ENCODE measurements around the gene SERGEF. TPM values are rescaled to one million over a fixed set of nuclear protein-coding genes. Genes with fewer than 3 reads are reported as not detected.

SERGEF gene
- polyA plus RNA-seq, 1 of the 3 experiments (the other 2 are of a cell fraction): 23.1 TPM

DNA sequence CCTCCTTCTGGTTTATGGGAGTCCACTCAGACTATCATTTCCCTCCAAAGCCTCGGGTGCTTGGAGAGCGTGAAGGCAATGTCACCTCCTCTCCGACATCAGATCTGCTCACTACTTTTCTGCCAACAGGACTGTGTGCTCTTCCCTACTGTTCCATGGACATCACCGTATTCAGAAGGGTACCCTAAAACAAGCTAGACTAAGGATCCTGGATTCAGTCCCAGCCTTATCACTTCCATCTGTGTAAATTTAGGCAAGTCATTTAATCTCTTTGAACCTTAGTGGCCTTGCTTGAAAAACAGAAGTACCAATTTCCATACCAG, 200.0 kb downstream of the SERGEF start:
- H3K4me1 ChIP-seq (ENCODE audit: control insufficient read depth in 1 of 2, insufficient read depth in 2 of 2, low read depth in 1 of 2, low read length in 1 of 2): peaks cover 18 to 47% of the 10 kb centered on the region in 2 experiments
- 88% methylated on average over 4 of the region's 4 CpGs for WGBS (ENCODE audit: low lambda C conversion rate)
- DNase-seq: no peak
- no peaks in the 10 kb centered on the region for H3K27me3 ChIP-seq (ENCODE audit: insufficient read depth)
- no peaks in the 10 kb centered on the region for H3K36me3 ChIP-seq (replicated peaks in 1 of 2; ENCODE audit: control insufficient read depth in 1 of 2, insufficient read depth in 2 of 2, low read length in 1 of 2)
- H3K9me2 ChIP-seq: no peaks in the 10 kb centered on the region
- H3K79me2 ChIP-seq (ENCODE audit: insufficient read depth): no peaks in the 10 kb centered on the region
- H2AFZ ChIP-seq (ENCODE audit: low read depth): no peak overlapping the region
- H3F3A ChIP-seq (replicated peaks; ENCODE audit: insufficient read depth): no peaks in the 10 kb centered on the region
- H3K9me3 ChIP-seq: no peaks in the 10 kb centered on the region
- TF ChIP-seq SMC3 (IDR thresholded peaks at IDR 0.05; ENCODE audit: low read depth, low read length): no peak
- TF ChIP-seq GATA2 (CRISPR knock-in tag; IDR thresholded peaks at IDR 0.05): peak; percentile 10; the same call in 1 of the 2 replicates
- no peak for TF ChIP-seq TCF12 (IDR thresholded peaks at IDR 0.05)
- TF ChIP-seq RXRA (IDR thresholded peaks at IDR 0.05; ENCODE audit: borderline replicate concordance, low read depth): no peak
- TF ChIP-seq YY1 (IDR thresholded peaks at IDR 0.05; ENCODE audit: low read depth): no peak
- no peak for TF ChIP-seq RCOR1 (IDR thresholded peaks at IDR 0.05; ENCODE audit: low read length)
- no peak for TF ChIP-seq RFX5 (IDR thresholded peaks at IDR 0.05; ENCODE audit: low read length)
- ChIA-PET POLR2A (no interaction called here), CTCF (interaction anchor here (1.0 to 4.0 kb wide), 9 partner anchors 10 to 214 kb away, joined by 3 to 35 read pairs (median 3); no protein-coding TSS in a partner anchor)
- no peak overlapping the region for H3K4me3 ChIP-seq (ENCODE audit: low read depth in 2 of 2, low read length in 1 of 2)
- no peak overlapping the region for H3K4me2 ChIP-seq
- no peaks in the 10 kb centered on the region for H4K20me1 ChIP-seq (ENCODE audit: insufficient read depth)
- peak overlapping the region in 1 of 2 experiments; percentile 65; a peak in 2 of 4 replicates for H3K27ac ChIP-seq (ENCODE audit: low read depth in 2 of 2, low read length in 1 of 2)
- no peak overlapping the region for H3K9ac ChIP-seq

DNA sequence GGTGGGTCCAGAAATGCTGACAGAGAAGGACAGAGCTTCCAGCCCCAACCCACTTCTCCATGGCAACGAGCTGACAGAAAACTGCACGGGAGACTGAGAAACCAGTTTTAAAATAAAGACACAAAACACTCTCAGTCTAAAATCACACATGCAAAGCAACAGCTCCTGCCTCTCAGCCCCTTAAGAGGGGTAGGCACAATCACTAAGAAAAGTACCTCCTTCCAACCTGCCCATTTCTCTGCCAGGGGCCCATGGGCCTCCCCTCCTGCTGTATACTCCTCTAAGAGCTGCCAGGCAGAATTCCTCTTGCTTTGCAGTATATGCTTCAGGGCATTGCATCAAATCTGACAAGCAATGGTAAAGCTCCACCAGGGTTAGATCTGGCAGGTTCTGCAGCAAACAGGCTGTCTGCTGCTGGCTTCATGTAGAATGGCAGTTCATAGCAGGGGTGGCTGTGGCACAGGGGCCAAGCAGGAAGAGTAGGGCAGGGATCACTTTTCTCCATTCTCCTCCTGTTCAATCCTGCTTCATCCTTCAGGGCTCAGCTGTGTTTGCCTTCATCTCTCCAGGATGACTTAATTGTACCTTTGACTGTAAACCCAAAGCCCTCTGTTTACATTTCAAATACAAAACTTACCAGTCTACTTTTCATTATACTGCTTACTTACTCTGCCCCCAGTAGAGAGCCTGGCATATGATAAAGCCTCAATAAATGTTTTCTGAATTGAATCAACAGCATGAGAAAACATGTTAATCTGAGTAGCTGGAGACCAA, 200.6 kb downstream of the SERGEF start:
- H3K4me3 ChIP-seq (ENCODE audit: low read depth in 2 of 2, low read length in 1 of 2): no peak overlapping the region
- peaks cover 18 to 47% of the 10 kb centered on the region in 2 experiments for H3K4me1 ChIP-seq (ENCODE audit: control insufficient read depth in 1 of 2, insufficient read depth in 2 of 2, low read depth in 1 of 2, low read length in 1 of 2)
- no peaks in the 10 kb centered on the region for H3K79me2 ChIP-seq (ENCODE audit: insufficient read depth)
- H3F3A ChIP-seq (replicated peaks; ENCODE audit: insufficient read depth): no peaks in the 10 kb centered on the region
- H3K36me3 ChIP-seq (replicated peaks in 1 of 2; ENCODE audit: control insufficient read depth in 1 of 2, insufficient read depth in 2 of 2, low read length in 1 of 2): no peaks in the 10 kb centered on the region
- H3K27ac ChIP-seq (ENCODE audit: low read depth in 2 of 2, low read length in 1 of 2): peak overlapping the region in 1 of 2 experiments; percentile 65; a peak in 2 of 4 replicates
- 0 out of 2 replicates have a peak, but pooled peaks have one; percentile 2 for TF ChIP-seq RAD21 (IDR thresholded peaks at IDR 0.05; ENCODE audit: low read length)
- TF ChIP-seq GATA2 (CRISPR knock-in tag; IDR thresholded peaks at IDR 0.05): no peak
- peak; percentile 53 for DNase-seq
- POLR2A ChIA-PET: interaction anchor here (0.6 kb wide), 1 partner anchor 509 kb away, joined by 3 read pairs; the partner anchor contains the start of gene HPS5
- no peak overlapping the region for H2AFZ ChIP-seq (ENCODE audit: low read depth)
- no peaks in the 10 kb centered on the region for H3K27me3 ChIP-seq (ENCODE audit: insufficient read depth)
- H3K4me2 ChIP-seq: no peak overlapping the region
- H3K9ac ChIP-seq: no peak overlapping the region
- H3K9me3 ChIP-seq: no peaks in the 10 kb centered on the region
- H3K9me2 ChIP-seq: no peaks in the 10 kb centered on the region
- H4K20me1 ChIP-seq (ENCODE audit: insufficient read depth): no peaks in the 10 kb centered on the region
- CTCF ChIA-PET: interaction anchor here (1.0 to 4.0 kb wide), 6 partner anchors 10 to 166 kb away, joined by 3 to 35 read pairs (median 4); no protein-coding TSS in a partner anchor
- 56% methylated on average over 2 of the region's 2 CpGs for WGBS (ENCODE audit: low lambda C conversion rate)

DNA sequence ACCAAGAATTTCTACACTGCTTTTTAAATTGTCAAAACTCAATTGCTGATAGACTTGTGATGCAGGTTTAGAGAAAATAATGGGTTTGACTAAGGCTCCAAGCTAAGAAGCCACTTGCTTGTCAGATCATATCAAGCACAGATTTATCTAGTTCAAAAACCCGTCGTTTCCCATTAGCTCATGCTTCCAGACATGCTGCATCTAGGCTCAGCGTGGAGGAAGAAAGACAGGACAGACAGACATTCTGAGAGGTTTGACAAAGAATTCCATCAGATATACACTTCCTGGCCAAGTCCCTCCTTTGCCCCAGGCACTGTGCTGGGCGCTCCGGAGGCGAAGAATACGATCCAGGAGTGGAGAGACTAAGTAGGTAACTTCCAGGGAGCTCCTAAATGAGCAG, 201.5 kb downstream of the SERGEF start:
- H3K4me3 ChIP-seq (ENCODE audit: low read depth in 2 of 2, low read length in 1 of 2): no peak overlapping the region
- 81% methylated on average over 7 of the region's 7 CpGs for WGBS (ENCODE audit: low lambda C conversion rate)
- TF ChIP-seq JUND (IDR thresholded peaks at IDR 0.05): no peak
- TF ChIP-seq, protein P1, sequence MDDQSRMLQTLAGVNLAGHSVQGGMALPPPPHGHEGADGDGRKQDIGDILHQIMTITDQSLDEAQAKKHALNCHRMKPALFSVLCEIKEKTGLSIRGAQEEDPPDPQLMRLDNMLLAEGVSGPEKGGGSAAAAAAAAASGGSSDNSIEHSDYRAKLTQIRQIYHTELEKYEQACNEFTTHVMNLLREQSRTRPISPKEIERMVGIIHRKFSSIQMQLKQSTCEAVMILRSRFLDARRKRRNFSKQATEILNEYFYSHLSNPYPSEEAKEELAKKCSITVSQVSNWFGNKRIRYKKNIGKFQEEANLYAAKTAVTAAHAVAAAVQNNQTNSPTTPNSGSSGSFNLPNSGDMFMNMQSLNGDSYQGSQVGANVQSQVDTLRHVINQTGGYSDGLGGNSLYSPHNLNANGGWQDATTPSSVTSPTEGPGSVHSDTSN (IDR thresholded peaks at IDR 0.05): 0 out of 2 replicates have a peak, but pooled peaks have one; percentile 16
- TF ChIP-seq FOXM1 (IDR thresholded peaks at IDR 0.05; ENCODE audit: low read depth): 0 out of 2 replicates have a peak, but pooled peaks have one; percentile 29
- TF ChIP-seq, protein P2, sequence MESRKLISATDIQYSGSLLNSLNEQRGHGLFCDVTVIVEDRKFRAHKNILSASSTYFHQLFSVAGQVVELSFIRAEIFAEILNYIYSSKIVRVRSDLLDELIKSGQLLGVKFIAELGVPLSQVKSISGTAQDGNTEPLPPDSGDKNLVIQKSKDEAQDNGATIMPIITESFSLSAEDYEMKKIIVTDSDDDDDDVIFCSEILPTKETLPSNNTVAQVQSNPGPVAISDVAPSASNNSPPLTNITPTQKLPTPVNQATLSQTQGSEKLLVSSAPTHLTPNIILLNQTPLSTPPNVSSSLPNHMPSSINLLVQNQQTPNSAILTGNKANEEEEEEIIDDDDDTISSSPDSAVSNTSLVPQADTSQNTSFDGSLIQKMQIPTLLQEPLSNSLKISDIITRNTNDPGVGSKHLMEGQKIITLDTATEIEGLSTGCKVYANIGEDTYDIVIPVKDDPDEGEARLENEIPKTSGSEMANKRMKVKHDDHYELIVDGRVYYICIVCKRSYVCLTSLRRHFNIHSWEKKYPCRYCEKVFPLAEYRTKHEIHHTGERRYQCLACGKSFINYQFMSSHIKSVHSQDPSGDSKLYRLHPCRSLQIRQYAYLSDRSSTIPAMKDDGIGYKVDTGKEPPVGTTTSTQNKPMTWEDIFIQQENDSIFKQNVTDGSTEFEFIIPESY (IDR thresholded peaks at IDR 0.05; ENCODE audit: borderline replicate concordance, low read depth): no peak
- no peak for DNase-seq
- no peaks in the 10 kb centered on the region for H3K79me2 ChIP-seq (ENCODE audit: insufficient read depth)
- POLR2A ChIA-PET: interaction anchor here (0.6 kb wide), 1 partner anchor 510 kb away, joined by 3 read pairs; the partner anchor contains the start of gene HPS5
- H4K20me1 ChIP-seq (ENCODE audit: insufficient read depth): no peaks in the 10 kb centered on the region
- CTCF ChIA-PET: interaction anchor here (0.7 to 4.0 kb wide), 5 partner anchors 8 to 169 kb away, joined by 3 to 35 read pairs (median 3); no protein-coding TSS in a partner anchor
- H3K9me3 ChIP-seq: no peaks in the 10 kb centered on the region
- H3K9ac ChIP-seq: no peak overlapping the region
- peak overlapping the region in 1 of 2 experiments; percentile 65; a peak in 2 of 4 replicates for H3K27ac ChIP-seq (ENCODE audit: low read depth in 2 of 2, low read length in 1 of 2)
- no peaks in the 10 kb centered on the region for H3K9me2 ChIP-seq
- no peaks in the 10 kb centered on the region for H3K36me3 ChIP-seq (replicated peaks in 1 of 2; ENCODE audit: control insufficient read depth in 1 of 2, insufficient read depth in 2 of 2, low read length in 1 of 2)
- peaks cover 18 to 47% of the 10 kb centered on the region in 2 experiments for H3K4me1 ChIP-seq (ENCODE audit: control insufficient read depth in 1 of 2, insufficient read depth in 2 of 2, low read depth in 1 of 2, low read length in 1 of 2)
- H3K27me3 ChIP-seq (ENCODE audit: insufficient read depth): no peaks in the 10 kb centered on the region
- 0 out of 2 replicates have a peak overlapping the region, but pooled peaks have one; percentile 43 for H3K4me2 ChIP-seq
- no peak overlapping the region for H2AFZ ChIP-seq (ENCODE audit: low read depth)
- H3F3A ChIP-seq (replicated peaks; ENCODE audit: insufficient read depth): no peaks in the 10 kb centered on the region

Data from SK-N-SH (cell line).